Keratinocyte (primary cell): ENCODE data around the gene DOCK1. TPM values are rescaled to one million over a fixed set of nuclear protein-coding genes. Genes with fewer than 3 reads are reported as not detected.
A peak's percentile ranks its signal among the peaks of the same experiment; 100 is the strongest.

Experiments used
- DNase-seq: peaks from one replicate; pipeline ENCODE4 v3.0.0-alpha.2; 2011; ENCODE audit warnings: low read depth, missing footprints, low spot score
- FAIRE-seq: peaks from 2 replicates; lab custom pipeline; 2011; peaks lifted over from hg19 to GRCh38; lab: Jason Lieb, UNC
- H2AFZ ChIP-seq: 2 replicates; pipeline ENCODE4 v1.6.0; 2012; ENCODE audit warnings: low read length, control low read depth, inconsistent platforms; ENCODE audit not compliant: control insufficient read depth
- H3K27ac ChIP-seq: 2 replicates; pipeline ENCODE4 v1.5.1; 2011; ENCODE audit warnings: low read length; ENCODE audit not compliant: control insufficient read depth, insufficient read depth
- H3K27me3 ChIP-seq: 3 replicates; pipeline ENCODE4 v1.6.0; 2011; ENCODE audit warnings: low read length; ENCODE audit not compliant: control insufficient read depth, insufficient read depth; ENCODE audit errors: extremely low read depth
- H3K36me3 ChIP-seq, 2 experiments: 2 replicates in 1 of 2; 3 replicates in 1 of 2; pipeline ENCODE4 v1.5.1; 2011; ENCODE audit warnings: low read length in 2 of 2, mild to moderate bottlenecking in 1 of 2; ENCODE audit not compliant: control insufficient read depth in 2 of 2, insufficient read depth in 2 of 2; ENCODE audit errors: extremely low read depth in 1 of 2
- H3K4me1 ChIP-seq: 3 replicates; pipeline ENCODE4 v1.5.1; 2011; ENCODE audit warnings: low read length; ENCODE audit not compliant: control insufficient read depth, insufficient read depth; ENCODE audit errors: extremely low read depth
- H3K4me2 ChIP-seq: 3 replicates; pipeline ENCODE4 v1.6.0; 2011; ENCODE audit warnings: low read depth, low read length; ENCODE audit not compliant: control insufficient read depth, insufficient read depth; ENCODE audit errors: extremely low read depth
- H3K4me3 ChIP-seq, 3 experiments: fragments of 200-600 bp in 1 of 3; sonication (generic) in 1 of 3; 2 replicates in 2 of 3; 3 replicates in 1 of 3; pipeline ENCODE4 v1.5.1; 2011 to 2016; ENCODE audit warnings: low read length in 3 of 3, mild to moderate bottlenecking in 3 of 3, control low read depth in 2 of 3, inconsistent platforms in 1 of 3, low read depth in 1 of 3, mixed read lengths in 1 of 3, mixed run types in 1 of 3, moderate library complexity in 1 of 3; ENCODE audit not compliant: control insufficient read depth in 2 of 3, insufficient read depth in 2 of 3; ENCODE audit errors: extremely low read depth in 1 of 3
- H3K79me2 ChIP-seq: 2 replicates; pipeline ENCODE4 v1.6.0; 2012; ENCODE audit warnings: low read length; ENCODE audit not compliant: control insufficient read depth, insufficient read depth
- H3K9ac ChIP-seq: 3 replicates; pipeline ENCODE4 v1.6.0; 2011; ENCODE audit warnings: low read length; ENCODE audit not compliant: control insufficient read depth, insufficient read depth; ENCODE audit errors: extremely low read depth
- H3K9me1 ChIP-seq: 3 replicates; pipeline ENCODE4 v1.6.0; 2011; ENCODE audit warnings: low read length; ENCODE audit not compliant: control insufficient read depth, insufficient read depth; ENCODE audit errors: extremely low read depth
- H3K9me3 ChIP-seq: 2 replicates; pipeline ENCODE4 v1.5.1; 2012; ENCODE audit warnings: low read depth, low read length; ENCODE audit not compliant: control insufficient read depth
- H4K20me1 ChIP-seq: 3 replicates; pipeline ENCODE4 v1.6.0; 2011; ENCODE audit warnings: low read length; ENCODE audit not compliant: control insufficient read depth, insufficient read depth; ENCODE audit errors: extremely low read depth
- EZH2 ChIP-seq: IDR thresholded peaks from one replicate; pipeline ENCODE4 v1.6.1; 2012; ENCODE audit warnings: inconsistent platforms, mild to moderate bottlenecking, low read length, moderate library complexity
- dilution Hi-C: fragments of 300-500 bp; cut with MboI; formaldehyde crosslinking; loops from one replicate; pipeline ENCODE4 v1.7.0; 2020; ENCODE audit warnings: low sequenced_read_pairs; ENCODE audit not compliant: extremely low pct_ligation_motif_present
- polyA plus RNA-seq, 5 experiments: library from polyadenylated mRNA; depleted of rRNA in 3 of 5; stranded (reverse) in 3 of 5; stranded (forward) in 1 of 5; unstranded in 1 of 5; fragments of >200 nt; gene quantifications; 1 replicate in 1 of 5; 2 replicates in 3 of 5; 3 replicates in 1 of 5; pipeline versions ENCODE4 v1.2.1 to v1.2.3, GENCODE V29; 2011 to 2012; ENCODE audit warnings: missing spikeins in 2 of 5, low read depth in 1 of 5, low replicate concordance in 1 of 5
- TF ChIP-seq, protein P1 (sequence below), 3 experiments: IDR thresholded peaks in 1 of 3; conservative IDR thresholded peaks in 1 of 3; optimal IDR thresholded peaks in 1 of 3; 2 replicates in 2 of 3; 3 replicates in 1 of 3; pipeline versions ENCODE3 to v1.5.1; 2011; ENCODE audit warnings: low read length in 3 of 3, mild to moderate bottlenecking in 3 of 3, moderate library complexity in 2 of 3, control low read depth in 1 of 3, inconsistent platforms in 1 of 3; ENCODE audit not compliant: insufficient read depth in 2 of 3; ENCODE audit errors: extremely low read depth in 1 of 3

The DOCK1 gene
- polyA plus RNA-seq, 1 donor (not counting 4 experiments of a cell fraction or from before 2014, with no cell fraction given): 15.7 TPM

- dilution Hi-C loops: no loop called here
- Histone ChIP-seq H2AFZ (no peak overlapping the region), H3K4me2 (peak overlapping the region; percentile 92), H3K9me3 (no peaks in the 10 kb centered on the region), H3K36me3 (no peaks in the 10 kb centered on the region), H3K4me1 (peaks cover 38% of the 10 kb centered on the region), H3K9me1 (peaks cover 2% of the 10 kb centered on the region), H3K9ac (no peak overlapping the region), H4K20me1 (no peaks in the 10 kb centered on the region), H3K79me2 (peaks cover 29% of the 10 kb centered on the region), H3K27me3 (no peaks in the 10 kb centered on the region), H3K4me3 (no peak overlapping the region), H3K27ac (no peak overlapping the region)
- no peak for FAIRE-seq
- DNase-seq: no peak
- TF ChIP-seq, protein P1, sequence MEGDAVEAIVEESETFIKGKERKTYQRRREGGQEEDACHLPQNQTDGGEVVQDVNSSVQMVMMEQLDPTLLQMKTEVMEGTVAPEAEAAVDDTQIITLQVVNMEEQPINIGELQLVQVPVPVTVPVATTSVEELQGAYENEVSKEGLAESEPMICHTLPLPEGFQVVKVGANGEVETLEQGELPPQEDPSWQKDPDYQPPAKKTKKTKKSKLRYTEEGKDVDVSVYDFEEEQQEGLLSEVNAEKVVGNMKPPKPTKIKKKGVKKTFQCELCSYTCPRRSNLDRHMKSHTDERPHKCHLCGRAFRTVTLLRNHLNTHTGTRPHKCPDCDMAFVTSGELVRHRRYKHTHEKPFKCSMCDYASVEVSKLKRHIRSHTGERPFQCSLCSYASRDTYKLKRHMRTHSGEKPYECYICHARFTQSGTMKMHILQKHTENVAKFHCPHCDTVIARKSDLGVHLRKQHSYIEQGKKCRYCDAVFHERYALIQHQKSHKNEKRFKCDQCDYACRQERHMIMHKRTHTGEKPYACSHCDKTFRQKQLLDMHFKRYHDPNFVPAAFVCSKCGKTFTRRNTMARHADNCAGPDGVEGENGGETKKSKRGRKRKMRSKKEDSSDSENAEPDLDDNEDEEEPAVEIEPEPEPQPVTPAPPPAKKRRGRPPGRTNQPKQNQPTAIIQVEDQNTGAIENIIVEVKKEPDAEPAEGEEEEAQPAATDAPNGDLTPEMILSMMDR (optimal IDR thresholded peaks at IDR 0.05 in 1 of 3, IDR thresholded peaks at IDR 0.05 in 1 of 3, conservative IDR thresholded peaks at IDR 0.05 in 1 of 3; ENCODE audit: extremely low read depth in 1 of 3, insufficient read depth in 2 of 3, low read length in 3 of 3): no peak
- no peak for TF ChIP-seq EZH2
Observed at GRCh38 chr10:126903656-126904360, 1.4 kb upstream of the DOCK1 start.

GRCh38 chr10:126904516-126904817 lies 761 bp upstream of the DOCK1 start:
- dilution Hi-C loops: no loop called here
- no peak for DNase-seq
- peaks cover 36% of the 10 kb centered on the region for H3K79me2 ChIP-seq
- no peaks in the 10 kb centered on the region for H3K9me3 ChIP-seq
- peaks cover 2% of the 10 kb centered on the region for H3K9me1 ChIP-seq
- H3K27me3 ChIP-seq: no peaks in the 10 kb centered on the region
- no peaks in the 10 kb centered on the region for H4K20me1 ChIP-seq
- H2AFZ ChIP-seq: peak overlapping the region; percentile 75
- H3K27ac ChIP-seq: peak overlapping the region; percentile 52
- peak overlapping the region; percentile 73 to 78 (median 76) for H3K4me3 ChIP-seq
- TF ChIP-seq, protein P1 (optimal IDR thresholded peaks at IDR 0.05 in 1 of 3, IDR thresholded peaks at IDR 0.05 in 1 of 3, conservative IDR thresholded peaks at IDR 0.05 in 1 of 3; ENCODE audit: extremely low read depth in 1 of 3, insufficient read depth in 2 of 3, low read length in 3 of 3): no peak
- TF ChIP-seq EZH2: no peak
- H3K9ac ChIP-seq: peak overlapping the region; percentile 77
- peaks cover 43% of the 10 kb centered on the region for H3K4me1 ChIP-seq
- FAIRE-seq: no peak
- H3K4me2 ChIP-seq: peak overlapping the region; percentile 92
- no peaks in the 10 kb centered on the region for H3K36me3 ChIP-seq
